ENCODE results near the gene UTS2B. TPM values are rescaled to one million over a fixed set of nuclear protein-coding genes. Genes with fewer than 3 reads are reported as not detected.

UTS2B gene
- total RNA-seq, 2 experiments from 2014 or later: not detected

DNA sequence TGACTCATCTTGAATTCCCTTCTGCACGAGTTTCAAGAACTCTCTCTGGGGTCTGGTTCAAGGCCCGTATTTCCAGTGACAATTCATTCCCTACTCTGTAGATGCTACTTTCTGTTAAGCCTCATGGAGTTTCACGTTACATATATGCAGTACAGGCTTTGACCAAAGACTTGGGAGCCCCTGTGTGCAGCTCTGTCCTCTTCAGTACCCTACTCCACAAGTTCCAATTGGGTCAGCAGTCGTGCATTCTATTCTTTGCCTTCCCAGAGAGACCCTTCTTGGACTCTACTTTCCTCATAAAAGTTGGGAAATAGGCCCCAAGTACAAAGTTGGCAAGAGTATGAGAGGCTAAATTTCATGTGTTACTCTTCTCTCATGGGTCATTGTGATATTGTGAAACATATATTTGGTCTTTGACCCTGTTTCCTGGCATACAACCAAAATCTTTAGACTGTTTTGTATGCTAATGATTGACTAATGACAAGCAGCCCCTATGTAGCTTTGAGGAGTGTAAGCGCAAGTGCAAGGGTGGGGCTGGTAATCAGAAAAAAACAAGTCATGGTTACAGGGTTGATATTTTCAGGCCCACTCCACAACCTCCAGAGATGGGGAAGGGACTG is 16.1 kb downstream of the UTS2B start:
- no peaks in the 10 kb centered on the region for H3K27me3 Mint-ChIP-seq
- no peak for DNase-seq
- H3K27ac Mint-ChIP-seq: no peak overlapping the region
- ChIA-PET POLR2A (interaction anchor here (0.8 kb wide), 1 partner anchor 19 kb away, joined by 4 read pairs; no protein-coding TSS in a partner anchor), CTCF (no interaction called here)
- intact Hi-C loops (cut with micrococcal nuclease): no loop called here
- H3K36me3 Mint-ChIP-seq (ENCODE audit: low read depth): no peaks in the 10 kb centered on the region
- no peak overlapping the region for H3K4me3 Mint-ChIP-seq
- no peaks in the 10 kb centered on the region for H3K9me3 Mint-ChIP-seq
- no peaks in the 10 kb centered on the region for H3K4me1 Mint-ChIP-seq (ENCODE audit: low read depth)
- TF ChIP-seq, protein P1, sequence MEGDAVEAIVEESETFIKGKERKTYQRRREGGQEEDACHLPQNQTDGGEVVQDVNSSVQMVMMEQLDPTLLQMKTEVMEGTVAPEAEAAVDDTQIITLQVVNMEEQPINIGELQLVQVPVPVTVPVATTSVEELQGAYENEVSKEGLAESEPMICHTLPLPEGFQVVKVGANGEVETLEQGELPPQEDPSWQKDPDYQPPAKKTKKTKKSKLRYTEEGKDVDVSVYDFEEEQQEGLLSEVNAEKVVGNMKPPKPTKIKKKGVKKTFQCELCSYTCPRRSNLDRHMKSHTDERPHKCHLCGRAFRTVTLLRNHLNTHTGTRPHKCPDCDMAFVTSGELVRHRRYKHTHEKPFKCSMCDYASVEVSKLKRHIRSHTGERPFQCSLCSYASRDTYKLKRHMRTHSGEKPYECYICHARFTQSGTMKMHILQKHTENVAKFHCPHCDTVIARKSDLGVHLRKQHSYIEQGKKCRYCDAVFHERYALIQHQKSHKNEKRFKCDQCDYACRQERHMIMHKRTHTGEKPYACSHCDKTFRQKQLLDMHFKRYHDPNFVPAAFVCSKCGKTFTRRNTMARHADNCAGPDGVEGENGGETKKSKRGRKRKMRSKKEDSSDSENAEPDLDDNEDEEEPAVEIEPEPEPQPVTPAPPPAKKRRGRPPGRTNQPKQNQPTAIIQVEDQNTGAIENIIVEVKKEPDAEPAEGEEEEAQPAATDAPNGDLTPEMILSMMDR (IDR thresholded peaks at IDR 0.05): no peak
- ATAC-seq: no peak

DNA sequence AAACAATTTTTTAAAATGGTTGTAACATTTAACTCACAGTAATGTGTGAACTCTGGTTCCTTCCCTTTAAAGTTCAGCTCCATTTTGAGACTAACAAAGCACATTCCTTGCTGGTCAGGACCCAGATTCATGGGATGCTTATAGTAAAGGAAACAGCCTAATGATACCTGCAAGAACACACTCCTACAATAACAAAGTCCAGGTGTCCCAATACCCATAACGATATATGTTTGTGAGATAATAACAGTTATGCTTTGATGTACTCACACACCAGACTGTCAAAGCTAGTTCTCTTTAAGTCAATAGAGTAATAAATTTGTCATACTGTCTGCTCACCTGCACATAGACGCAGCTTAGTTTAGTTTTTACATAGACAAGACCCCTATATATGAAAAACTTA is 17.0 kb downstream of the UTS2B start:
- no peaks in the 10 kb centered on the region for H3K27me3 Mint-ChIP-seq
- POLR2A ChIA-PET: no interaction called here
- H3K9me3 Mint-ChIP-seq: no peaks in the 10 kb centered on the region
- no peak overlapping the region for H3K27ac Mint-ChIP-seq
- ATAC-seq (no peak), DNase-seq (no peak)
- no peak overlapping the region for H3K4me3 Mint-ChIP-seq
- H3K36me3 Mint-ChIP-seq (ENCODE audit: low read depth): no peaks in the 10 kb centered on the region
- TF ChIP-seq, protein P1 (IDR thresholded peaks at IDR 0.05): no peak
- CTCF ChIA-PET: no interaction called here
- intact Hi-C loops (cut with micrococcal nuclease): no loop called here
- H3K4me1 Mint-ChIP-seq (ENCODE audit: low read depth): no peaks in the 10 kb centered on the region

DNA sequence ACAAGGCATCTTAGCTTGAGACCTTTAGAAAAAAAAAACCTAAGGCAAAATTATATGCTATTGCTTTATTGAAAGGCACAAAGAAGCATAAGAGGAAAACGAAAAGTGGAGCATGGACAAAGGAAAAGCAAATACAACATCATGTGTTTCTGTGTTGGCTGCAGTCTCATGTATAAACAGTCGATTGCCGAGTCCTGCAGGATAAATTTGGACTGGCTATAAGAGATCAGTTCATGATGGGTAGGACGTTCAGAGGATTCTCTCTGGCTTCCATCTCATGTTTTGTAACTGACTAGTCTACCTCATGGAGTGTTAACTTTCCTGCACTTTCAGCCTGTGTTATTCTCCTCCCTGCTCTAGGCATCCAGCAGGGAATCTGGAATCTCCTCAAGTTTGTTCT is 23.0 kb downstream of the UTS2B start:
- POLR2A ChIA-PET: no interaction called here
- ATAC-seq (no peak), DNase-seq (no peak)
- TF ChIP-seq, protein P1 (IDR thresholded peaks at IDR 0.05): no peak
- Mint-ChIP-seq H3K27me3 (no peaks in the 10 kb centered on the region), H3K36me3 (ENCODE audit: low read depth) (no peaks in the 10 kb centered on the region), H3K4me3 (no peak overlapping the region), H3K4me1 (ENCODE audit: low read depth) (no peaks in the 10 kb centered on the region), H3K27ac (no peak overlapping the region), H3K9me3 (no peaks in the 10 kb centered on the region)
- CTCF ChIA-PET: no interaction called here
- intact Hi-C loops (cut with micrococcal nuclease): no loop called here

DNA sequence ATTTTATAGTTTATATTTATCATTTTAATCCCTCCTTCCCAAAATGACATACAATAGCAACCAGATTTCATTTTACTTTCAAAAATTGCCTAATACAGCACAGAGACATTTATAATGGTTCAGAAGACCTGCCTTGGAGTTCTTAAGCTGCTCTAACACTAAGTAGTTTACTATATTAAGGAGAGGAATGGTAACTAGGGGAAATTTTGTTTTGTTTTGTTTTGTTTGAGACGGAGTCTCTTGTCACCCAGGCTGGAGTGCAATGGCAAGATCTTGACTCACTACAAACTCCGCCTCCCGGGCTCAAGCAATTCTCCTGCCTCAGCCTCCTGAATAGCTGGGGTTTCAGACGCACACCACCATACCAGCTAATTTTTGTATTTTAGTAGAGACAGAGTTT is 23.9 kb downstream of the UTS2B start:
- DNase-seq: no peak
- Mint-ChIP-seq H3K4me1 (ENCODE audit: low read depth) (no peaks in the 10 kb centered on the region), H3K27me3 (no peaks in the 10 kb centered on the region), H3K36me3 (ENCODE audit: low read depth) (no peaks in the 10 kb centered on the region), H3K27ac (no peak overlapping the region), H3K4me3 (no peak overlapping the region), H3K9me3 (no peaks in the 10 kb centered on the region)
- ChIA-PET CTCF (no interaction called here), POLR2A (no interaction called here)
- no peak for ATAC-seq
- intact Hi-C loops (cut with micrococcal nuclease): no loop called here
- TF ChIP-seq, protein P1 (IDR thresholded peaks at IDR 0.05): no peak

DNA sequence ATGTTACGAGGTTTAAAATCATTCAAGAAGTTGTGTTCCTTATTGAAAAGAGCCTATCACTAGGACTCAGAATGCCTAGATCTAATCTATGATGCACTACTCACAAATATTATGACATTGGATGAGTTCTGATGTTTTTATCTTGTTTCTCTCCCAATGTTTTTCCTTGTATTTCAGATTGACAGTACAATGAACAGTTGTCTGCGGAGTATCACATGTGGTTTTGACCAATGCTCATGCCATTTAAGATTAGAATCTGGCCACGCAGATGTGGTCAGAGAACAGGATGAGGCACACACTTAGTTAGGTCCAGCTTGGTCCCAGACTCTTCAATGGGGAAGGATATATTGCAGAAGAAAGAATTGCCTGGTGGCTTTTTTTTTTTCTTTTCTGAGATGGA is 26.7 kb downstream of the UTS2B start:
- H3K4me1 Mint-ChIP-seq (ENCODE audit: low read depth): no peaks in the 10 kb centered on the region
- H3K27ac Mint-ChIP-seq: no peak overlapping the region
- no peak overlapping the region for H3K4me3 Mint-ChIP-seq
- DNase-seq (no peak), ATAC-seq (no peak)
- intact Hi-C loops (cut with micrococcal nuclease): no loop called here
- no peaks in the 10 kb centered on the region for H3K36me3 Mint-ChIP-seq (ENCODE audit: low read depth)
- TF ChIP-seq, protein P1 (IDR thresholded peaks at IDR 0.05): no peak
- ChIA-PET POLR2A (no interaction called here), CTCF (no interaction called here)
- no peaks in the 10 kb centered on the region for H3K27me3 Mint-ChIP-seq
- H3K9me3 Mint-ChIP-seq: no peaks in the 10 kb centered on the region
